H9 (cell line): ENCODE results near the gene ZMAT5. TPM values are rescaled to one million over a fixed set of nuclear protein-coding genes. Genes with fewer than 3 reads are reported as not detected.

Experiments used
- DNase-seq: peaks from one replicate; pipeline ENCODE4 v3.0.0-alpha.2; 2017
- H2AFZ ChIP-seq: one replicate; pipeline ENCODE4 v1.6.1; 2013; ENCODE audit warnings: mild to moderate bottlenecking, low read length, control low read depth, moderate library complexity
- H2AK5ac ChIP-seq: 2 replicates; pipeline ENCODE4 v1.6.1; 2013; ENCODE audit warnings: low read length, control low read depth, mixed read lengths; ENCODE audit not compliant: insufficient read length
- H2BK120ac ChIP-seq: one replicate; pipeline ENCODE4 v1.6.1; 2013; ENCODE audit warnings: low read depth, mild to moderate bottlenecking, low read length, control low read depth, inconsistent platforms; ENCODE audit not compliant: poor library complexity, severe bottlenecking
- H2BK12ac ChIP-seq: 2 replicates; pipeline ENCODE4 v1.6.1; 2013; ENCODE audit warnings: low read length, control low read depth, mixed read lengths, low read depth; ENCODE audit not compliant: insufficient read length
- H2BK15ac ChIP-seq: 2 replicates; pipeline ENCODE4 v1.6.1; 2013; ENCODE audit warnings: low read depth, low read length, control low read depth
- H2BK20ac ChIP-seq: one replicate; pipeline ENCODE4 v1.6.1; 2013; ENCODE audit warnings: low read depth, mild to moderate bottlenecking, low read length, control low read depth, inconsistent platforms; ENCODE audit not compliant: poor library complexity, severe bottlenecking
- H2BK5ac ChIP-seq: 2 replicates; pipeline ENCODE4 v1.6.1; 2013; ENCODE audit warnings: low read length, control low read depth, mixed read lengths; ENCODE audit not compliant: insufficient read length
- H3K14ac ChIP-seq: 2 replicates; pipeline ENCODE4 v1.6.1; 2013; ENCODE audit warnings: low read length, control low read depth; ENCODE audit not compliant: insufficient read depth
- H3K18ac ChIP-seq: 2 replicates; pipeline ENCODE4 v1.6.1; 2013; ENCODE audit warnings: low read depth, mild to moderate bottlenecking, mixed read lengths, low read length, control low read depth; ENCODE audit not compliant: insufficient read length
- H3K23ac ChIP-seq: 2 replicates; pipeline ENCODE4 v1.6.1; 2013; ENCODE audit warnings: low read length, control low read depth, mixed read lengths, low read depth; ENCODE audit not compliant: insufficient read length
- H3K23me2 ChIP-seq: 2 replicates; pipeline ENCODE4 v1.6.1; 2013; ENCODE audit warnings: low read depth, mild to moderate bottlenecking, mixed read lengths, low read length, control low read depth; ENCODE audit not compliant: insufficient read length, poor library complexity, severe bottlenecking
- H3K27ac ChIP-seq: 2 replicates; pipeline ENCODE4 v1.5.1; 2013; ENCODE audit warnings: low read length, control low read depth, mixed read lengths, low read depth; ENCODE audit not compliant: insufficient read length
- H3K27me3 ChIP-seq: 2 replicates; pipeline ENCODE4 v1.6.1; 2013; ENCODE audit warnings: low read length, control low read depth, inconsistent platforms; ENCODE audit not compliant: insufficient read depth
- H3K4ac ChIP-seq: 2 replicates; pipeline ENCODE4 v1.6.1; 2013; ENCODE audit warnings: low read depth, mild to moderate bottlenecking, control low read depth, inconsistent platforms, low read length, moderate library complexity
- H3K4me1 ChIP-seq: 2 replicates; pipeline ENCODE4 v1.6.1; 2013; ENCODE audit warnings: low read length, control low read depth, inconsistent platforms; ENCODE audit not compliant: insufficient read depth
- H3K4me2 ChIP-seq: 2 replicates; pipeline ENCODE4 v1.6.1; 2013; ENCODE audit warnings: low read length, control low read depth, mixed read lengths; ENCODE audit not compliant: insufficient read length, insufficient read depth
- H3K56ac ChIP-seq: 2 replicates; pipeline ENCODE4 v1.6.1; 2013; ENCODE audit warnings: low read depth, mild to moderate bottlenecking, mixed read lengths, low read length, control low read depth; ENCODE audit not compliant: insufficient read length
- H3K79me1 ChIP-seq: 2 replicates; pipeline ENCODE4 v1.6.1; 2013; ENCODE audit warnings: low read depth, mild to moderate bottlenecking, moderate library complexity, low read length, control low read depth, inconsistent platforms; ENCODE audit not compliant: insufficient read depth, poor library complexity, severe bottlenecking
- H3K79me2 ChIP-seq: 2 replicates; pipeline ENCODE4 v1.6.1; 2013; ENCODE audit warnings: low read length, control low read depth, inconsistent platforms; ENCODE audit not compliant: insufficient read depth
- H3K9ac ChIP-seq: 2 replicates; pipeline ENCODE4 v1.6.1; 2013; ENCODE audit warnings: low read length, control low read depth, mixed read lengths; ENCODE audit not compliant: insufficient read length; ENCODE audit errors: extremely low read depth
- H3K9me3 ChIP-seq: one replicate; pipeline ENCODE4 v1.6.1; 2013; ENCODE audit warnings: low read depth, low read length, inconsistent platforms; ENCODE audit not compliant: control insufficient read depth
- H3T11ph ChIP-seq: one replicate; pipeline ENCODE4 v1.6.1; 2013; ENCODE audit warnings: mild to moderate bottlenecking, low read length, control low read depth, inconsistent platforms
- H4K20me1 ChIP-seq: one replicate; pipeline ENCODE4 v1.6.1; 2013; ENCODE audit not compliant: control insufficient read depth, insufficient read length, insufficient read depth
- H4K5ac ChIP-seq: 2 replicates; pipeline ENCODE4 v1.6.1; 2013; ENCODE audit warnings: low read depth, mild to moderate bottlenecking, mixed read lengths, low read length, control low read depth; ENCODE audit not compliant: insufficient read length
- H4K8ac ChIP-seq: replicated peaks from 2 replicates; pipeline ENCODE4 v1.6.1; 2013; ENCODE audit warnings: low read length, control low read depth, mixed read lengths, low read depth; ENCODE audit not compliant: insufficient read length
- H4K91ac ChIP-seq: 2 replicates; pipeline ENCODE4 v1.6.1; 2013; ENCODE audit warnings: low read depth, mild to moderate bottlenecking, moderate library complexity, mixed read lengths, low read length, control low read depth; ENCODE audit not compliant: insufficient read length
- H3K27ac Mint-ChIP-seq, 3 experiments: 2 replicates in 2 of 3; 3 replicates in 1 of 3; pipeline ENCODE4 v1.8.0; 2020 to 2021; ENCODE audit warnings: mixed read lengths in 3 of 3, mild to moderate bottlenecking in 1 of 3, moderate library complexity in 1 of 3
- H3K27me3 Mint-ChIP-seq: 2 replicates; pipeline ENCODE4 v1.8.0; 2021; ENCODE audit warnings: low read depth, mild to moderate bottlenecking, moderate library complexity, mixed read lengths
- H3K36me3 Mint-ChIP-seq, 3 experiments: 2 replicates in 2 of 3; 3 replicates in 1 of 3; pipeline ENCODE4 v1.8.0; 2020 to 2021; ENCODE audit warnings: low read depth in 3 of 3, mixed read lengths in 3 of 3; ENCODE audit not compliant: insufficient read depth in 1 of 3
- H3K4me1 Mint-ChIP-seq, 2 experiments: 2 replicates each; pipeline ENCODE4 v1.8.0; 2020; ENCODE audit warnings: mixed read lengths in 2 of 2
- H3K4me3 Mint-ChIP-seq, 2 experiments: 2 replicates in 1 of 2; 3 replicates in 1 of 2; pipeline ENCODE4 v1.8.0; 2020 to 2021; ENCODE audit warnings: mild to moderate bottlenecking in 2 of 2, mixed read lengths in 2 of 2, moderate library complexity in 1 of 2
- H3K9me3 Mint-ChIP-seq, 2 experiments: 2 replicates in 1 of 2; 3 replicates in 1 of 2; pipeline ENCODE4 v1.8.0; 2020; ENCODE audit warnings: mild to moderate bottlenecking in 2 of 2, mixed read lengths in 2 of 2, moderate library complexity in 1 of 2
- CTCF ChIP-seq: fragments of 200-600 bp; sonication (generic); conservative IDR thresholded peaks from 3 replicates; pipeline ENCODE4 v1.8.0; 2021; ENCODE audit warnings: antibody characterized with exemption, mild to moderate bottlenecking
- WGBS: extraction: QIAGEN DNeasy Blood & Tissue Kit; methylation state at CpG from one replicate; pipeline ENCODE4 v1.1.7; 2013; ENCODE audit warnings: missing lambda C conversion rate, low lambda C conversion rate, mixed read lengths; ENCODE audit not compliant: insufficient read length; ENCODE audit errors: extremely low coverage; 5-methylcytosine and 5-hydroxymethylcytosine counted together
- total RNA-seq: library from RNA; stranded (reverse); gene quantifications from 2 replicates; pipeline ENCODE4 v1.2.1, GENCODE V29; 2021

Gene ZMAT5
- total RNA-seq, 1 experiment from 2014 or later, result 13.9 TPM

- H4K8ac ChIP-seq, result no peak overlapping the region
- no peaks in the 10 kb centered on the region for H3K27me3 ChIP-seq
- H3K4me1 ChIP-seq, result no peaks in the 10 kb centered on the region
- Mint-ChIP-seq H3K4me1 (peaks cover 0 to 9% of the 10 kb centered on the region in 2 experiments; a peak in 2 of 4 replicates), H3K4me3 (no peak overlapping the region), H3K27me3 (no peaks in the 10 kb centered on the region), H3K36me3 (peaks cover 4 to 74% (median 61%) of the 10 kb centered on the region in 3 experiments; a peak in 6 of 7 replicates), H3K9me3 (no peaks in the 10 kb centered on the region), H3K27ac (no peak overlapping the region; a peak in 1 of 7 replicates)
- no peak overlapping the region for H3K4ac ChIP-seq
- H2AFZ ChIP-seq, result no peak overlapping the region
- WGBS, result no CpG with 5 or more reads among the region's 2 CpGs
- no peak overlapping the region for H3K56ac ChIP-seq
- H2BK20ac ChIP-seq, result no peak overlapping the region
- no peak overlapping the region for H3K9ac ChIP-seq
- no peak overlapping the region for H2BK5ac ChIP-seq
- DNase-seq, result no peak
- no peaks in the 10 kb centered on the region for H4K20me1 ChIP-seq
- no peaks in the 10 kb centered on the region for H3K9me3 ChIP-seq
- no peak overlapping the region for H4K91ac ChIP-seq
- no peak overlapping the region for H3K4me2 ChIP-seq
- no peak overlapping the region for H2AK5ac ChIP-seq
- no peak overlapping the region for H2BK120ac ChIP-seq
- no peaks in the 10 kb centered on the region for H3K79me2 ChIP-seq
- TF ChIP-seq CTCF, result no peak
- no peak overlapping the region for H3K23ac ChIP-seq
- no peak overlapping the region for H3K18ac ChIP-seq
- no peak overlapping the region for H2BK15ac ChIP-seq
- no peak overlapping the region for H3T11ph ChIP-seq
- H3K23me2 ChIP-seq, result no peaks in the 10 kb centered on the region
- H4K5ac ChIP-seq, result no peak overlapping the region
- H3K14ac ChIP-seq, result no peak overlapping the region
- H2BK12ac ChIP-seq, result no peak overlapping the region
- H3K79me1 ChIP-seq, result no peaks in the 10 kb centered on the region
- H3K27ac ChIP-seq, result no peak overlapping the region
These were observed 44.6 kb upstream of the ZMAT5 start for GRCh38 chr22:29811377-29811776.
